HG02588 (cell line): ENCODE data around the gene SLC35F6.

Experiments
- ATAC-seq: cut with Tn5 transposase; IDR thresholded peaks from one replicate; pipeline ENCODE4 v1.9.1; 2021; ENCODE audit warnings: mild to moderate bottlenecking, moderate library complexity; ENCODE audit not compliant: unreplicated experiment

Gene SLC35F6, protein sequence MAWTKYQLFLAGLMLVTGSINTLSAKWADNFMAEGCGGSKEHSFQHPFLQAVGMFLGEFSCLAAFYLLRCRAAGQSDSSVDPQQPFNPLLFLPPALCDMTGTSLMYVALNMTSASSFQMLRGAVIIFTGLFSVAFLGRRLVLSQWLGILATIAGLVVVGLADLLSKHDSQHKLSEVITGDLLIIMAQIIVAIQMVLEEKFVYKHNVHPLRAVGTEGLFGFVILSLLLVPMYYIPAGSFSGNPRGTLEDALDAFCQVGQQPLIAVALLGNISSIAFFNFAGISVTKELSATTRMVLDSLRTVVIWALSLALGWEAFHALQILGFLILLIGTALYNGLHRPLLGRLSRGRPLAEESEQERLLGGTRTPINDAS

DNA sequence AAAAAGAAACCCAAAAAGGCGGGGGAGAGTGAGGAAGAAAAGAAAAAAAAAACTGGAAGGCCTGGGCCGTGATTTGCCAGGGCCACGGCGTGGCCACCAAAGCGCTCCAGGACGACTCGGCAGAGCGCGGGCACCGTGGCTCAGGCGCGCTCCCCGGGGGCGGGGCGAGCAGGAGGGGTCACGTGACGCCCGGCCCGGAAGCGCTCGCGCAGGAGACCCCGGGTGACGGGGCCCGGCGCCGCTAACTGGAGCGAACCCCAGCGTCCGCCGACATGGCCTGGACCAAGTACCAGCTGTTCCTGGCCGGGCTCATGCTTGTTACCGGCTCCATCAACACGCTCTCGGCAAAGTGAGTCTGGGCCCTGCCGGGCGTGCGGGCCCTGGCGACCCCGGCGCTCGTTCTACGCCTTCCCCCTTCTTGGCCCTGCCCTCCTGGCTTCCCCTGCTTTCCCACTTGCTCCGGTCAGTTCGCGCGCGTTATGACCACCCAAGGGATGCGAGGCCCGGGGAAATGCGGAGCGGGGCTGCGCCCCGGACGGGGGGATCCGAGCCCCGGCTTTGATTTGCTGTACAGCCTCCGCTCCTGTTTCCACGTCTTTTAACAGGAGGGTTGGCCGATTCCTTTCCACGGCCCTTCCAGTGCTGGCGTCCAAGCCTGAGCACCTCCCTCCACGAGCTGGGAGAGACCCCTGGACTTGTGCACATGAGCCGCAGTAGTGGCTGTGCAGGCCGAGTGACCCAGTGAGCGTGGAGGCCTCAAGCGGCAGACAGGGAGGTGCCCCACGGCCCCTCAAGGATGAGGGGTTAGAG lies at the start of gene SLC35F6:
Gene SLC35F6, plus strand, starts transcription at position 207 of the 810 bp plus-strand sequence. Its CDS starts 66 bp downstream, at position 273.
- ATAC-seq = peak; percentile 86

DNA sequence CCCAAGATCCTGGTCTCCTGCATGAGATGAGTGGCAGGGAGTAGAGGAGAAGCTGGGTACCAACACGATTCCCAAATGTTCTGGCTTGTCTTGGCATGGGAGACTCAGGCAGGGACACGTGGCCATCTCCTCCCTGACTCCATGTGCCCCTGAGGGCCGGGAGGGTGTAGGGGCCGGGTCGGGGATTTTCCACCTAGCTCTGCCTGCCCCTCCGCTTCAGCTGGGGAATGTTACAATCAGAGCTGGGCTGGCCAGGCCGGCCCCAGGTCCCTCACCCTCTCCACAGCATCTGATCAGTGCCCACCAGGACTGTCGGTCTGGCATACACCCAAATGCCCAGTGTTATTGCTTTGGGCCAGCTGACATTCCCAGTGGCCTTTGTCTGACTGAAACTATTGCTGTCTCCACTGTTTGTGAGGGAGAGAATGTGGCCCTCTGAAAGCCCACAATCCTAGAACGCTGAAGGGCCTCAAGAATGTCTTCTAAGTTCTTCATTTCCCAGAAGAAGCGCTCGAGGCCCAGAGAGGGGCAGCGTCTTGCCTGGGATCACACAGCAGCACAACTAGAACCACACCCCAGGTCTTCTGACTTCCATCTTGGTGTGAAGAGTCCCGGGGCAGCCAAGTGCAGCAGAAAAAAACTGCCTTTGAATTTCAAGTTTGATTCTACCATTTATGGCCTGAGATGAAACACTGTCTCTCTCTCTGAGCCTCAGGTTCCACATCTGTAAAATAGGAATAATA lies 48.4 kb upstream of the SLC35F6 start:
- ATAC-seq = no peak

DNA sequence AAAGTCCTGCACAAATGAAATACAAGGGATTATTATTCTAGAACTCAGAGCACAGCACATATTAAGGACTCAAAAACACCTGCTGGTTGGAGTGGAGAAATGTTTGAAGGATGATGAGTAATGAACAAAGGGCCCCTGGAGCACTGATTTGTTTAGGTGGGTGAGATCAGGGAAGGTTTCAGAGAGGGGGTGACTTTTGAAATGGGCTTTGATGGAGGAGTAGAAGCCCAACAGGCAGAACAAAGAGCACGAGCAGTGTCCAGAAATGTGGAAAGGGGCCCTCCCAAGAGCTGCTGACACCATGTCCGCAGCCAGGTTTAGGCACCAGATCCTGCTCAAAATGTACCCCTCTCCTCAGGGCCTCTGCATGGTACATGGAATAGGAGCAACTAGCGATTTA lies 47.7 kb upstream of the SLC35F6 start:
- no peak for ATAC-seq

DNA sequence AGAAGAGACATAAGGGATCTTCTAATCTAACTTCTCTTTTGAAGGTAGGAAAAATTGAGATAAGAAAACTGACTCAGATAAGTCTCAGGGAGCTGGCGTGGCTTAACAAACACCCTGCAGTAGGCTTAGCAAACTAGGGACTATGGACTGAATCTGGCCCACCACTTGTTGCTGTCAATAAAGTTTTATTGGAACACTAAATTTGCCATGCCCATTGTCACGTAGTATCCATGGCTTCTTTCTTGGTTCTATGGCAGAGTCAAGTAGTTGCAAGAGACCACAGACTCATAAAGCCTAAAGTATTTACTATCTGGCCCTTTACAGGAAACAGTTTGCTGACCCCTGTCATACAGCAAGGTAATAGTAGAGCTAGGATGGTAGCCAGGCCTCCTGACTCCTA lies 47.3 kb upstream of the SLC35F6 start:
- ATAC-seq = no peak

DNA sequence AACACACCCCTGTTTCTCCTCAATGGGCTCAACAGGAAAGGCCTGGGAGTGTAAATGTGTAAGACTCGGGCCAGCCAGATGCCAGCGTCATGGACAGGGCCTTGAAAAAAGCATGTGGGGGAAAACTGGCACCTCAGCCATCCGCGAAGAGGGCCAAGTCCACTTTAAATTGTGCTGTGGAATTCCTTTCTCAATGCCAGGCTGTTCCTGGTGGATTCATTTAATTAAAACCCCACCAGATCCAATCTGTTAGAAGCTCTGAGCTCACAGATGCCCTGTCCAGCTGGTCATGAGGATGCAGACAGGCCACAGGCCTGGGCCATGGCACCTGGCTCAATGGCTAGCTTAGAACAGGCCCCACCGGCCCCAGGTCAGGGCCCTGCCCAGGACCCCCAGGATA lies 46.7 kb upstream of the SLC35F6 start:
- no peak for ATAC-seq

DNA sequence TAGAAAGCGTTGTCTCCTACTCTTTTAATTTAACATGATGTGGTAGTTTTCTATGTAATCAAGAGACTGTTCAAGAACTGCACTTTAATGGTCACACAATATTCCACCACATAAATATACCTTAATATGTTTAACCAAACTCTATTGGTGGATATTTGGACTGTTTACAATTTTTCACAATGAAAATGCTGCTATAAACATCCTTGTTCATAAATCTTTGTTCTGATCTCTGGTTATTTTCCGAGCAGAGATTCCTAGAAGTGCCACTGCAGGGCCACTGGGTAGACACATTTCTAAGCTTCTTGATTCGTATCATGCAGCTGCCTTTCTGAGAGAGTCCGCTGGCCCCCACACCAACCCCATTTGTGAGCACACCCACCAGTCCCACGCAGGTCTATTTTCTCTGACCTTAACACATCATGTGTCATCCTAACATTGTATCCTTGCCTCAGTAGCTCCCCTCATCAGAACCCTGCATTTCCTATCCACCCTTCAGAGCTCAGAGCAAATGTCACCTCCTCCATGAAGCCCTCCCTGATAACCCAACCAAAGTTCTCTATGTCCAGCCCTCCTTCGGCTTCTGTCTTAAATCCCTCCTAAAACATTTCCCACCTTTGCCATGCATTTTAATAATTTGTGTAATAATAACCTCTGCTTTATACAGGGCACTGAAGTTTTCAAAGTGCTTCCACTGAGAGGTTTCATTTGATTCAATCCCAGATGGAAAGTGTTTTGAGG lies 45.0 kb upstream of the SLC35F6 start:
- no peak for ATAC-seq

DNA sequence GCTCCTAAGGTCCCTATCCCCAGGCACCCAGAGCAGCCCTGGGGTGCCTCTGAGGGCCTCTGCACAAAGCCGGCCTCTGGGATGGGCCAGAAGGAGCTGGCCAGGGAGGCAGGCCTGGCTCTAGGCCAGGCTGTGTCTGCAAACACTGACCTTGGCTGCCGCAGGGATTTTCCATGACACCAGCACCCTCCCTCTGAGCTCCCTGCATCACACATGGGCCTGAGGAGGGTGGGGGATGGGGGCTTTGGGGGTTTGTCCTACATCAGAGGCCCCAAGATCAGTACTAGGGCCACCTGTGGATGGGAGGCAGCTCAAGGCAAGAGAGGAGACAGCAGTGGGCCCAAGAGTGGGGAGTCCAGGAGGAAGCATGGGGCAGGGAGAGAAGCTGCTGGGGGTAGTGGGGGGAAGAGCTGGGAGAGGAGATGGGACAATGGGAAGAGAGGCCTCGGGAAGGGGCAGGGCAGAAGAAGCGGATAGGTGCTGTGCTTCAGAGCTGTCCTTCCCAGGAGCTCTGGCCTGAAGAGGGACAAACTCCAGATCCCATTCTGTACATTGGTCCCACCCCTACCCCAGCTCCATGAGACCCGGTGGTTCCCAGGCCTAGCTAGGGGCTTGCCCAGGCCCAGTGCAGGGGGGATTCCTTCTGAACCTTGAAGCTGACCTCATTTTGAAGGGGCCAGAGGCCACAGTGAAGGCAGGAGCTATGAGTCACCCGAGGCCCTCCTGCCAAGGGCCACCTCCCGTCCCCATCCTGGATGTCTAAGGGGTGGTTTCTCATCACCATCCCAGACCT lies 43.6 kb upstream of the SLC35F6 start:
- ATAC-seq = no peak

DNA sequence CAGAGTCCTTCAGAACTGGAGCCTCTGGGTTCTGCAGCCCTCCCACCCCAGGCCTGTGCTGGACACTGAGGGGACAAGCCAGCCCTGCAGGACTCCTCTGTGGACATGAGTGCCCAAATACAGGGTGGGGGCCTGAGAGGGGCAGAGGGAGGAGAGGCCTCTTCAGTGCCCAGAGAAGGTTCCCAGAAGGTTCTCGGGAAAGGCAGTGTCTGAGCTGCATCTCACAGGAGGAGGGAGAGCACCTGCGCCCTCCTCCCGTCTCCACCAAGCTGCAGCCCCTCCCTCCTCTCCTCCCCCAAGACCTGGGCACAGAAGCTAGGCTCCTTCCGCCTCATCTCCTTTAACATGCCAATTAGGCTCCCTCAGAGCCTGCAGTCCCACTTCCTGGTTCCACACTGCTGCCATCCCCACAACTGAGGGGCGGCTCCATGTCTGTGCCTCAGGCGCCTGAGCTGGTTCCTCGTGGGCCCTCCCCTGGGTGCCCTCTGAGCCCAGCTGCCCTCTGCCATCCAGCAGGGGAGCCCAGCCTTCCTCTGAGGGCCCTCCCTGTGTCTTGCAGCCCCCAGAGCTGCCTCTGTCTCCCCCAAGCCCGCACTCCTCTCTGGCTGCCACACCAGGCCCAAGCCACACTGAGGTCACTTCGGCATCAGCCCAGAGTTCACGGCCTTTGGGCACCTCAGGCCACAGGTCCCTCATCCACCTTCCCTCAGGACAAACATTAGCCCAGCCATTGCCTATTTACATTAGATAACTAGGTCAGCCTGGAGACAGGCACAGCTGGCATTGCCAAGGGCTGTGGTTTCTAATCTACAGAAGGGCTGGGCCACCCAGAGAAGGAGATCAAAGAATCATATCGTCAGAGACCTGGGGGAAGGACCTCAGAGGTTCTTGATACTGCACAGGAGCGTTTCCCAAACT lies 42.7 kb upstream of the SLC35F6 start:
- no peak for ATAC-seq

DNA sequence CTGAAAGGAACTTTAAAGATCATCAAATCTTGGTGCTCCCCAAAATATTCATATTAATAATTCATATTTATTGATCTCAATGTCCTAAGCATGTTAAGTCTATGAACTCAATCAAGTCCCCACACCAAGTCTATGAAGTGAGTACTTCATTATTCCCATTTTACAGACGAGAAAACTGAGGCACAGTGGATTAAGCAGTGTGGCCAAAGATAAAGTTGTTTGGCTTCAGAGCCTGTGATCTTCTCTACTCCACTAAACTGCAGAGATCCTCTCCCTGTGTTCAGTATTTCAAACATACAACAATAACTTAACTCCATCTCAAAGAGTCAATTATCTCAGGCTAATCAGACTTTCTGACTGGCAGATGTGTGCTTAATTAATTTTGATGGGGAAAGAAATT lies 41.8 kb upstream of the SLC35F6 start:
- ATAC-seq = no peak

DNA sequence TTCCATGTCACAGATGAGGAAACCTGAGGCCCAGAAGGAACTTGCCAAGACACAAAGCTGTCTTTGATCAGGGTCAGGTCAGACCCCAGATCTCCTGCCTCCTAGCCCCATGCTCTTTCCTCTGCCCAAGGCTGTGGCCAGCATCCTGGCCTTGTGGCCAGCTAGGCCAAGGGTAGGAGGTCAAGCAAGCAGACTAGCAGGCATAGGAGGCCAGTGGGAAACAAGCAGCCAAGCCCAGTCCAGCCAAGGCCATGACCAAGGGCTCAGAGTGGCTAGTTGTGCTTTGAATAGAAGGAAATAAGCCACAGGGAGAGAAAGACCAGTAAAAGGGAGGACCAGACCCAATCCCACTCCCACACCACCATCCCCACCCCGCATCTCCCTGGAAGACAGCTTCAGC lies 41.2 kb upstream of the SLC35F6 start:
- ATAC-seq = no peak

DNA sequence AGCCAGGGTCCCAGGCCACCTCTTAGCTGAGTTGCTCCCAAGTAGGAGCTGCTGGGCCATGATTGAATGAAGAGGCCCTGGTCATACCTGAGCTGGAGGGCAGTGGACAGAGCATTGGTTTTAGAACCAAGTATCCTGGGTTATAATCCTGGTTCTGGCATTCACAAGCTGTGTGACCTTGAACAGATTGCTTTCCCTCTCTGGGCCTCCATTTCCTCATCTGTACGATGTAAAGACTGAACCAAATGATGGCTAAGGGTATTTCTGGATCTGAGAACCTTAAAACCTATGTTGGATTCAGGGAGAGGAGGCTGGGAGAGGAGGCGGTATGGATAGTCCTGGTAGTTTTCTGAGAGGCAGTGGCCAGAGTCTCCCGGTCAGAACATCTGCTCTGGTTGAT lies 40.6 kb upstream of the SLC35F6 start:
- no peak for ATAC-seq

DNA sequence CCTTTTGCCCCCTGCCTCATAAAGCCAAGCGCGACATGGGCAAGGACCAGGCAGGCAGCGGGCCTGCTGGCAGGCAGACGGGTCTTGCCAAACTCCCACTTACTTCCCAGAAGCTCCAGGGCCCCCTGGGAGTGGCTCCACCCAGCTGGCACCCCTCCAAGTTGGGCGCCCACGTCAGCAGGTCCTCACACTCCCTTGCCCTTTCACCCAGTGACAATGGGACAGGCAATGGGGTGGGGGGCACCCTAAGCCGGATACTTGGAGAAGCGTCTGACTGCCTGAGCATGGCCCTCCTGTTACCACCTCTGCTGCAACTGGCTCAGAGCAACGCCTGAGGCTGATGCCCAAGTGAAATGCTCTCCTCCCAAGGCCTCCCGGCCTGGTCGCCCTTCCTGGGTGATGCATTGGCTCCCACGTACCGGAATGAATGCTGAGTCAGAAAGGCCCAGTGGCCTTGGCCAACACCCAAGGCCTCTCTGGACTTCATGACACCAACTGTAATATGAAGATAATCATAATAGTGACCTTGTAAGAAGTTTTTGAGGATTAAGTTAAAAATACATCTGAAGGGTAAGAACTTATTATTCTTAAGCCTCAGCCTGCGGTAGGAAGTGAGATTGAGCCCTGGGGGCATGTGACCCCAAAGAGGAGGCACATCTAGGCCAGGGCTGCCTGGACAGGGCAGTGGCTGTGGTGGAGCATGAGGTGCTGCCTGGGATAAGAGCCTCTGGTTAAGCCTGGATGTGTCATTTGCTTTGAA lies 39.9 kb upstream of the SLC35F6 start:
- no peak for ATAC-seq

DNA sequence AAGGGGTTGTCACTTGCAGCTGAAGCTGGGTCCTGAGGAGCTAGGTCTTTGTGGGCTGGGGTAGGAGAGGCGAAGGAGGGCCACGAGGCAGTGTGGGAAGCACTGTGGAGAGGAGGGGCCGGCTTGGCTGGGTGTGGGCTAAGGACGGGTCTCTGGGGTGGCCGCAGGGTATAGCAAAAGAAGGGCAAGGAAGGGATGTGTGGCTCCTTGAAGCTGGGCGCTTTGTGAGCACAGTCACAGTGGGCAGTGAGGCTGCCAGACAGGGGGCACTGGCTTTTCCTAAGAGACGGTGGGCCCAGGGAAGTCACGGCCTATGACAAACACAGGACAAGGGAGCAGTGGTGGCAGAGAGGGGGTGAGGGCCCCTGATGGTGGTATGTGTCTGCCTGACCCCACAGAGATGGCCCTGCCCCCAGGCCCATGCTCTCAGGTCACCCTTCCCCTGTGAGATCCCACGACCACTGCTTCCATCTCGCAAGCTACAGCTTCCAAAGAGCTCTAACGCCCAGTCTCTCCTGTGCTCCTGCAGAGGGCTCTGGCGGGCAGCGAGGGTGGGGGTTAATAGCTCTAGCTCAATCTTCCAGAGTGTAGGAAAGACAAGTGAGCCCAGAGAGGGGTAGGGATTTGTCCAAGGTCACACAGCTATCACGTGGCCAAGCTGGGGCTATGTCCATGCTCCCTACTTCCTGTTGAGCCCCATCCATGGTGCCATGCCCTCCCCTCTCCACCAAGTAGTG lies 39.1 kb upstream of the SLC35F6 start:
- no peak for ATAC-seq

DNA sequence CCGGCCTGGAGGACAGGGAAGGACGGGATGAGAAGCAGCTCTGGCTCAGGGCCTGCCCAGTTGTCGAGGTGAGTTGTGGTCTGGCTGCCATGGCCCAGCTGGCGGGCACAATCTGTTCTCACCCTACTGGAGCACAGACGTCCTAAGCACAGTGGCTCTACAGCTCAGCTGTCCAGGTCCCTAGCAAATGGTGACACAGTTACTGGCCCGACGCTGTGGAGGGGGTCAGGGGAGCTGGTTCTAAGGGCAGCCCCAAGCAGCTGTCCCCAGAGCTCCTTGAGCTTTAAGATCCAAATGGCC lies 38.6 kb upstream of the SLC35F6 start:
- ATAC-seq = no peak

DNA sequence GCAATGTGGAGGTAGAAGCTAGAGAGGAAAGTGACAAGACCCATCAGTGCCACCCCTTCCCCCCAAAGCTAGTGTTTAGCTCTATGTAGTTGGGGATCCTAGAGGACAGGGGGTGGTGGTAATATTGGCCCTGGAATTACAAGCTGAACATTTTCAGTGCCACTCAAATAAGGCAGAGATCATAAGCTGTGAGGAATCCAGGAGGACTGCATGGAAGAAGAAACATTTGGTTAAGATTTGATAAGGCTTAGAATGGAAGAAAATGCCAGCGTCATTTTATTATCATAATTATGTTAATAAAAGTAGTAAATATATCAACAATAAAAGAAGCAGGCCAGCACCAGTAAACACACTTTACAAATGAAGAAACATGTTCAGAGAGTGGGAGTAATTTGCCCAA lies 37.9 kb upstream of the SLC35F6 start:
- ATAC-seq = no peak

DNA sequence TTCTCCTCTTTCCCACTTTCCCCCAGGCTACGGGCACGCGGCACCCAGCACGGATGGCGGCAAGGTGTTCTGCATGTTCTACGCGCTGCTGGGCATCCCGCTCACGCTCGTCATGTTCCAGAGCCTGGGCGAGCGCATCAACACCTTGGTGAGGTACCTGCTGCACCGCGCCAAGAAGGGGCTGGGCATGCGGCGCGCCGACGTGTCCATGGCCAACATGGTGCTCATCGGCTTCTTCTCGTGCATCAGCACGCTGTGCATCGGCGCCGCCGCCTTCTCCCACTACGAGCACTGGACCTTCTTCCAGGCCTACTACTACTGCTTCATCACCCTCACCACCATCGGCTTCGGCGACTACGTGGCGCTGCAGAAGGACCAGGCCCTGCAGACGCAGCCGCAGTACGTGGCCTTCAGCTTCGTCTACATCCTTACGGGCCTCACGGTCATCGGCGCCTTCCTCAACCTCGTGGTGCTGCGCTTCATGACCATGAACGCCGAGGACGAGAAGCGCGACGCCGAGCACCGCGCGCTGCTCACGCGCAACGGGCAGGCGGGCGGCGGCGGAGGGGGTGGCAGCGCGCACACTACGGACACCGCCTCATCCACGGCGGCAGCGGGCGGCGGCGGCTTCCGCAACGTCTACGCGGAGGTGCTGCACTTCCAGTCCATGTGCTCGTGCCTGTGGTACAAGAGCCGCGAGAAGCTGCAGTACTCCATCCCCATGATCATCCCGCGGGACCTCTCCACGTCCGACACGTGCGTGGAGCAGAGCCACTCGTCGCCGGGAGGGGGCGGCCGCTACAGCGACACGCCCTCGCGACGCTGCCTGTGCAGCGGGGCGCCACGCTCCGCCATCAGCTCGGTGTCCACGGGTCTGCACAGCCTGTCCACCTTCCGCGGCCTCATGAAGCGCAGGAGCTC lies 36.2 kb upstream of the SLC35F6 start:
- no peak for ATAC-seq

DNA sequence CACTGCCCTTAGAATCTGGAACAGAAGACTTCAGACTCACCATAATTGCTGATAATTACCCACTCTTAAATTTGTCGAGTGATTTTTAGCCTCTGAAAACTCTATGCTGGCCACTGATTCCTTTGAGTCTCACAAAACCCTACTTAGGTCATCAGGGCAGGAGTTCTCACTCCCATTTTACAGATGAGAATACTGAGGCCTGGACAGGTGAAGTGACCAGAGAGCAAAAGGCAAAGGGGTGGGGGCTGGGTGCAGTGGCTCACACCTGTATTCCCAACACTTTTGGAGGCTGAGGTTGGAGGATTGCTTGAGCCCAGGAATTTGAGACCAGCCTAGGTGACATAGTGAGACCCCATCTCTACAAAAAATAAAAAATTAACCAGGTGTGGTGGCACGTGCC lies 34.8 kb upstream of the SLC35F6 start:
- ATAC-seq = no peak
